HG03342 (cell line): ENCODE results near the gene SCFD2.

Source experiments
- ATAC-seq: cut with Tn5 transposase; IDR thresholded peaks from one replicate; pipeline ENCODE4 v1.9.1; 2021; ENCODE audit warnings: mild to moderate bottlenecking, moderate library complexity; ENCODE audit not compliant: unreplicated experiment

SCFD2 gene

GRCh38 chr4:52868133-52868532, 497.7 kb downstream of the SCFD2 start:
- no peak for ATAC-seq

DNA sequence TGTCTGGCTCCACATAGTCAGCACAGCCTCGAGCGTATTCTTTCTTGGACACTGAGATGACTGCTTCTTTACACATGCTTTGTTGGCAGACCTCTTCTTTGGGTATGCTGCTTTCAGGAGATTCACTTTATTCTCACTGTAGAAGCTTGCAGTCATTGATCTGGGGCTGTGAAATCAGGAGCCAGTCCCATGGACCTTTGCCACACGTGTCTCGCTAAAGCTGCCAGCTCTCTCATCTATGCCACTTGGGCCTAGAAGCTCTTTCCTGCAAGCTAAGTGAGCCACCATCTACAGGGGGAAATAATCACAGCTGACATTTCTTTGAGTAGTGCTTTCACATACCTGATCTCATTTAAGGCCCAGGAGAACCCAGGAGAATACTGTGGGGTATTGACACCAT, 498.7 kb downstream of the SCFD2 start:
- no peak for ATAC-seq

DNA sequence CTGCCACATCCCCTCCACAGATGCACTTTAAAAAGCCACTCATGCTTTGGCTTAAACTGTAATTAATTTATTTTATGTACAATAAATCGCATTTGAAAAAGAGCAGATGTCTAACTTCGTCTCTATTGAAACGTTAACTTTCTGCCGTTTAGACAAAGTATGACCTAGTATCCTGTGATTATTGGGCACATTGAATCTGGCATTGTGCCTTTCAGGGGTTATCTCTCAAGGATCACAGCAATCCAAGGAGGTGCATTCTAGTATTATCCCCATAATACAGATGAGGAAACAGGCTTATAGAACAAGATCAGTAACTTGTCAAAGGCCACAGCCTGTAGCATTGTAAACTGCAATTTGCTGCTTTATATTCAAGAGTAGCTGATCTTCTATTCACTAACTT, 499.1 kb downstream of the SCFD2 start:
- no peak for ATAC-seq

- no peak for ATAC-seq
These were observed 500.6 kb downstream of the SCFD2 start for GRCh38 chr4:52865300-52865699.

GRCh38 chr4:52864793-52865192, 501.1 kb downstream of the SCFD2 start:
- no peak for ATAC-seq

- no peak for ATAC-seq
These were observed 502.5 kb downstream of the SCFD2 start for GRCh38 chr4:52863324-52863723.

DNA sequence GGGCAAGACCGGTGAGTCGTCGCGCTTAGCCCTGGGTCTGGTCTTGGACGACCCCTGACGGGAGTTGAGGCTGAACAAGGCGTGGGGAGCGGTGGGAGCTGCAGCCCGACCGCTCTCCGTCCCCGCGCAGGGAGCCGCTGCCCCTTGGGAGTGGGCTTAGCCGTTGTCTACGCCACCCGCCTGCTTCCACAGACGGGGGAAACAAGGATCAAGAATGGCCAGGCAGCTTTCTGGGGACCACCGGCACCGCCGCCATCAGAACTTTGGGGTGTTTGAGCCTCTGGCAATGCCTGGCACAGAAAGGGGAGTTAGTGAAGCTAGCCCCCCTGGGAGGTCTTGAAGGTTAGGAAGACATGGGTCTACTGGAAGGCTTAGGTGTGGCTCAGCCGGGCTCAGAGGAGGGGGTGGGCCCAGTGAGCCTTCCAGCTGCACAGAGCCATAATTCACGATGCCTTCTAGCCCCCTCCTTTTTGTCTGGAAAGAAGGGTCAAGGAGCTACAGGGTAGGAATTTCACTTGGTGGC, 503.2 kb downstream of the SCFD2 start:
- no peak for ATAC-seq

DNA sequence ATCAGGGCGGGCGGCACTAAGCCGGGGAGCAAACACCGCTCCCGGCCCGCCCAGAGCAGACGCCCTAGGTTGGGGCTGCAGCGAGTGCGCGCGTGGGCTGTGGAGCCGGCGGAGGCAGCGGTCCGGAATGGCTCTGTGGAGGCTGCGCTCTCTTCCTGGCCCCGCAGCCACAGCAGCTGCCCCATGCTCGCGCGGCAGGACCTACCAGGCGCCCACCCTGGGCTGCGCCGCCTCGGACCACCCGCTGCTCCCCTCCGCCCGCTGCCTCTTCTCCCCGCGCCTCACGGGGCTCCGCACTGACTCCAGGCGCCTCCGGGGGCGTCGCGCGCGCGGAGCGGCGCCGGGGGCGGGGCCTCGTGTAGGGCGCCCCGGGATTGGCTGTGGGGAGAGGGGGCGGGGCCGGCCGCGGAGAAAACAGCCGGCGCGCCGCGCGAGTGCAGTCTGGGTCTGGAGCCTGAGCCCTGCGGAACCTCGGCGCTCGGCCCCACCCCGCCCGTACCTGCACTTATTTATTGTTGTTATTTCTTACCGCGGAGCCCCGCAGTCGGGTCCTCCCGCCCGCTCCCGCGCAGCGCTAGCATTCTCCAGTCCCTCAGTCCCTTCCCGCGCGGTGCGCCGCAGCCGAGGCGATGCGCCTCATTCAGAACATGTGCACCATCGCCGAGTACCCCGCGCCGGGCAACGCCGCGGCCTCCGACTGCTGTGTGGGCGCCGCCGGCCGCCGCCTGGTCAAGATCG, 503.8 kb downstream of the SCFD2 start, which contains the start of gene RASL11B:
TSS of gene RASL11B (plus strand) at position 439 of the 738 bp plus-strand sequence. CDS start at position 630, 191 bp downstream.
- peak; percentile 99 for ATAC-seq

GRCh38 chr4:52861171-52861823, 504.6 kb downstream of the SCFD2 start:
- ATAC-seq = no peak

- no peak for ATAC-seq
These were observed 505.5 kb downstream of the SCFD2 start for GRCh38 chr4:52860361-52860760.

DNA sequence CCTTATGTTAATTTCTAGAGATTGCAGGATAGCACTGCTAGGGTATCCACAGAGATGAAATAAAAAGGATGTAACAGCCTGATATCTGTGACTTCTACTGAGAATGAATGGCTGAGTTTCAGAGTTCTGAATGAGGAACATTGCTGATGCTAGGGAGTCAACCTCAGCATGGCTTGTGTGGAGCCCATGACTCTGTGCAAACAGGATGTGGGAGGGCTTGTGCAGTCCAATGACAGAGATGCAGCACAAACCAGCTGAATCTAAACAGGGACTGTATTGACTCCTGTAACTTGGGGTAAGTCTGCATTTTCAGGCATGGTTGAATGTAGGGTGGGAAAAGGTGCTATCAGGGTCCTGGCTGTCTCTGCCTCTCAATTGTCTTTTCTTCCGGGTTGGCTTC, 509.1 kb downstream of the SCFD2 start:
- ATAC-seq = no peak

GRCh38 chr4:52853351-52853750, 512.5 kb downstream of the SCFD2 start:
- no peak for ATAC-seq

- no peak for ATAC-seq
These were observed 513.1 kb downstream of the SCFD2 start for GRCh38 chr4:52852711-52853110.

DNA sequence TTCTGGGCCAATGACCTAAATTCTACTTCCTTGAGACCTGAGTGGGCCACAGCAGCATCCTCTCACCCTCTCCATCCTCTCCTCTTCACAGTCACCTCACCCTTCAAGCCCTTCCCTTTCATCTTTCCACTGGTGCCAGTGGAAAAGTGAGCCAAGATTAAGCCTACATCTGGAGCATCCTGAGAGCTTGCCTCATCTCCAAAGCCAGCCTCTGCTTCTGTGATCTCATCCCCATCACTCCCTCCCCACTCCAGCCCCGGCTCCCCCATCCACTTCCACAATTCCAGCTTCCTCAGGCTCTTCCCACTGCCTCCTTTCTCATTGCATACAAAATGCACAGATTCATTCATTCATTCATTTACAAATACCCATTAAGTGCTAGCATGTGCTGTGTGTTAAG, 513.8 kb downstream of the SCFD2 start:
- no peak for ATAC-seq

- no peak for ATAC-seq
These were observed 515.3 kb downstream of the SCFD2 start for GRCh38 chr4:52850406-52851124.

DNA sequence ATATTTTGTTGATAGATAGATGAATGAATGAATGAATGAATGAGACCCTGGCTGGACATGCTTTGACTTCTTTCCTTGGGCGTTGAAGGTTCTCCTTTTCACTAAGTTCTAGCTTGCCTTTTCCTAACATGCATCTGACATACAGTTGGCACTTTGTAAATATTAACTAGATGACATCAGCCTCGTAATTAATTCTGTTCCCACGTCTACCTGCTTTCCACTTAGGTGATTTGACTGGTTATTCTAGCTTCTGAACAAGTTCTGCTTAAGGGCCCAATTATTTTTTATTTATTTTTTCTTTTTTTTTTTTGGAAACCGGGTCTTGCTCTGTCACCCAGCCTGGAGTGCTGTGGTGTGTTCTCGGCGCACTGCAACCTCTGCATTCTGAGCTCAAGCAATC, 517.6 kb downstream of the SCFD2 start:
- ATAC-seq = no peak

- no peak for ATAC-seq
These were observed 519.4 kb downstream of the SCFD2 start for GRCh38 chr4:52846502-52846901.

DNA sequence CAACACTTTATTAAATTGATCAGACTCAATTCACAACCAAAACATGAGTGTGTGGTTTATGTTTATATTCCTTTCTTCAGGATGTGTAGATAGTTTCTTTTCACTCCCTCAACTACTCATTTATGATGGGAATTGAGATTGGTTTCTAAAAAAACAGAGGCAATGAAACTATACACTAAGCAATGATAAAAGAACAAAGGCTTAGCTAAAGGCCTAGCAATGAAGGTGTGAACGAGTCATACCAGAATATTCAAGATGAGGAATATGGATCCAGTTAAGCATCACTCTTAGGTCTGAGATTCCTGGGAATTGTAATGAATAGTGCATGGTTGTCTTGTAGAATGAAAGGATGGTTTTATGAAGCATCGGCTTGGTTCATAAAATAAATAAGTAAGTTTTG, 521.3 kb downstream of the SCFD2 start:
- ATAC-seq = no peak

DNA sequence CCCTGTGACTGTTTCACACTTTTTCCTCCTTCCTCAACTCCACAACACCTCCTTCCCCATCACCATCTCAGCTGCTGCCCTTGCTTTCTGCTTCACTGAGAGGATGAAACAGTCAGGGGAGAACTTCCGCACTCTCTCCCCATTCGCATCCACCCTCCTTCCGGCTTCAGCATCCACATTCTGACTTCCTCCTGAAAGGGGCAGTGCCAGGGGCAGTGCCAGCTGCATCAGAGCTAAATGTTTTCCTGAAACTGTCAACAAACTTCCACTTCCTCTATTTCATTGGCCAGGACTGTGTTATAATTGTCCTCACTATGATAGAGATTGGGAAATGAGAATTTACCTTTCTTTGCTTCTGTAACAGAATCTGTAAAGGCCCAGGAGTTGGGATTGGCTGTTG, 521.9 kb downstream of the SCFD2 start:
- ATAC-seq = no peak

DNA sequence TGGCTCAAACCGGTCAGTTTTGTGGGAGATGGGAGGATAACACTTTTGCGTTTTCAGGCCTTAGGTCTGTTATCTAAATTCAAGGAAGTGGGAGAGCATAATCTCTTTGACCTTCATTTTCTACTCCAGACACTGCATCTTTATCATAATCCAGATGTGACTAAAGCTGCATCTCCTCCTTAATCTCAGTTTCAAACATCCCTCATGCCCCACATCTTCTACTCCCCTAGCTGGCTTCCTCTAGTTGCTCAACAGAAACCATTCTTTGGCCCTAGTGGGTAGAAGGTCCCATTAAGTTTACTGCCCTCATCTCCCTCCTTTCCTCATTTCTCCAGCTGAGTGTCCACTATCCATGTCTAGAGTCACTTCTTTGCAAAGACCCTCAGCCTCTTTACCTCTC, 522.5 kb downstream of the SCFD2 start:
- ATAC-seq = no peak

DNA sequence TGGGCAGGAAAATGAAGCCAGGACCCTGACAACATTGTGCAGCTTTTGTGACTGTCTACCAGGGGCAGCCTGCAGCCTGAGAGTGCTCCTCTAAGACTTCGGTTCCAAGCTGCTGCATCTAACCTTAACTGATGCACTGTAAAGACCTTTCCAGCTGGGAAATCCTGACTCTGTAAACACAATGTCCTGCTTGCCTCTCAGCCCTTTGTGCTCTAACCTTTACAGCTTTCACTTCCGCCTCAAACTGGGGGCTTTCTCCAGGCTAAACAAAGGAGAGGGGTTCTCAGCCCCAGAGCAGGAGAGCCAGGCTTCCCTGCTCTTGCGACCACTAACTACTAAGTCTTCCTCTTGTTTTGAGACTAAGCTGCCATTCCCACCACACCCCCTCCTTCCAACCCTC, 523.1 kb downstream of the SCFD2 start:
- no peak for ATAC-seq
